ENCODE data around the gene CAAP1. TPM values are rescaled to one million over a fixed set of nuclear protein-coding genes. Genes with fewer than 3 reads are reported as not detected.
"Not testable (repeated sequence)": the region's sequence is repeated elsewhere in the genome, so short reads cannot be mapped to it uniquely, and the experiment has no call there.

Gene CAAP1
- total RNA-seq, 2 donors from 2014 or later: 8.6 to 10.2 TPM

GRCh38 chr9:26870292-26870691 lies 22.3 kb downstream of the CAAP1 start:
- DNase-seq (ENCODE audit: low spot score): no peak
- H3K27ac ChIP-seq: no peak overlapping the region
- H3K36me3 ChIP-seq: peaks cover 12% of the 10 kb centered on the region
- H3K4me3 ChIP-seq: no peak overlapping the region
- H3K4me1 ChIP-seq: no peaks in the 10 kb centered on the region
- H3K9me3 ChIP-seq: no peaks in the 10 kb centered on the region
- no peaks in the 10 kb centered on the region for H3K27me3 ChIP-seq
- TF ChIP-seq CTCF (IDR thresholded peaks at IDR 0.05): no peak

- Histone ChIP-seq H3K4me3 (no peak overlapping the region), H3K27me3 (no peaks in the 10 kb centered on the region), H3K36me3 (peaks cover 29% of the 10 kb centered on the region), H3K9me3 (no peaks in the 10 kb centered on the region), H3K27ac (no peak overlapping the region), H3K4me1 (no peaks in the 10 kb centered on the region)
- TF ChIP-seq CTCF (IDR thresholded peaks at IDR 0.05): peak in 1 of 2 donors; percentile 42
- DNase-seq (ENCODE audit: low spot score): no peak
Observed at GRCh38 chr9:26863074-26863473, 29.5 kb downstream of the CAAP1 start.

GRCh38 chr9:26856413-26857032 lies 36.1 kb downstream of the CAAP1 start:
- DNase-seq (ENCODE audit: low spot score): no peak
- H3K36me3 ChIP-seq: peaks cover 43% of the 10 kb centered on the region
- H3K9me3 ChIP-seq: no peaks in the 10 kb centered on the region
- TF ChIP-seq CTCF (IDR thresholded peaks at IDR 0.05): peak in 1 of 2 donors; percentile 24
- no peaks in the 10 kb centered on the region for H3K27me3 ChIP-seq
- no peaks in the 10 kb centered on the region for H3K4me1 ChIP-seq
- H3K4me3 ChIP-seq: no peak overlapping the region
- no peak overlapping the region for H3K27ac ChIP-seq

GRCh38 chr9:26850995-26851394 lies 41.6 kb downstream of the CAAP1 start:
- H3K36me3 ChIP-seq: peaks cover 28% of the 10 kb centered on the region
- no peaks in the 10 kb centered on the region for H3K27me3 ChIP-seq
- H3K4me1 ChIP-seq: no peaks in the 10 kb centered on the region
- no peak for DNase-seq (ENCODE audit: low spot score)
- no peaks in the 10 kb centered on the region for H3K9me3 ChIP-seq
- no peak for TF ChIP-seq CTCF (IDR thresholded peaks at IDR 0.05)
- H3K4me3 ChIP-seq: no peak overlapping the region
- no peak overlapping the region for H3K27ac ChIP-seq

- no peak for TF ChIP-seq CTCF (IDR thresholded peaks at IDR 0.05)
- Histone ChIP-seq H3K4me3 (no peak overlapping the region), H3K9me3 (no peaks in the 10 kb centered on the region), H3K36me3 (no peaks in the 10 kb centered on the region), H3K27me3 (no peaks in the 10 kb centered on the region), H3K27ac (no peak overlapping the region), H3K4me1 (no peaks in the 10 kb centered on the region)
- DNase-seq (ENCODE audit: low spot score): no peak
Observed at GRCh38 chr9:26833792-26834191, 58.8 kb downstream of the CAAP1 start.

GRCh38 chr9:26828391-26828955 lies 64.1 kb downstream of the CAAP1 start:
- not testable (repeated sequence) for H3K27ac ChIP-seq; H3K4me1 ChIP-seq; H3K36me3 ChIP-seq; H3K4me3 ChIP-seq; DNase-seq (ENCODE audit: low spot score); H3K27me3 ChIP-seq; H3K9me3 ChIP-seq

Measured in right atrium auricular region (tissue), 2 donors.